HG03457 (cell line): Measurements from ENCODE around the gene TIMP3.
"Not testable (repeated sequence)": the region's sequence is repeated elsewhere in the genome, so short reads cannot be mapped to it uniquely, and the experiment has no call there.

Source experiments
- ATAC-seq: cut with Tn5 transposase; IDR thresholded peaks from one replicate; pipeline ENCODE4 v1.9.1; 2021; ENCODE audit warnings: moderate number of reproducible peaks; ENCODE audit not compliant: unreplicated experiment

TIMP3 gene

DNA sequence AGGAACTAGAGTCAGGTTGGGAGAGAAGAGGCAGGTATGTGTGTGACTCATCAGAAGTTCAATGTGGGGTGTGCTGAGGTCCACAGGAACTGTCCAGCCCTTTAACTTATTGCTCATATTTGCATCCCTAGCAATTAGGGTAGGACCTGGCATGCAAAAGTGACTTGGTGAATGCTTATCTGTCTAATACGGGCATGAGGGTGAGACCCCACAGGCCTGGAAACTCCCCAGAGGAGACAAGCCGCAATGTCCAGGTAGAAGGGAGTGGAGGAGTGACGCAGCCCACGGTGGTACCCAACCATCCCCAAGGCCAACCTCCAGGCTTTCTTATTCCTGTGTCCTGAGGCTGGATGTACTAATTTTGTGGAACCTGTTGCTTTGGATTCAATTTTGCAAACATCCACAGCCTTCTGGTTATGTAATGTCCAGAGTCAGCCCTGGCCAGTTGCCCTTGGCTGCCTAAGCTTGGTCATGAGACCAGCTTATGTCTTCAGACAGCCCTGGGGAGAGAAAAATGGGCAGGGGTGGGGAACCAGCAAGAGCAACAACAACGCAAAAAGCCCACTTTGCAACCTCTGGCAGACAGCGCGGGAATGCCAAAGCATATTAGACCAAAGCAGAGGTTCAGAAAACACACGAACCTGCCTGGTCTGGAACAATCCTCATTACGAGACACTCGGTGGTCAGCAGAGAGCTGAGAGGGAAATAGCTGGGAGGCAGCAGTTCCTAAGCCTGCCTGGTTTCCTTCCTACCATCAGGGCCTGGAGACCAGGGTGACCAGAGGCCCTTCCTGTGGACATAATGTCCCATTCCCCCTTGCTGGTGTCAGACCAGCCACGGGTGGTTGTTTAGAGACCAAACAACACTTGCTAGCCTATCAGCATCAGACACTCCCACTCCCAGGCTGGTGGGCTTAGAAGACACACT, 49.3 kb downstream of the TIMP3 start:
- ATAC-seq = no peak

DNA sequence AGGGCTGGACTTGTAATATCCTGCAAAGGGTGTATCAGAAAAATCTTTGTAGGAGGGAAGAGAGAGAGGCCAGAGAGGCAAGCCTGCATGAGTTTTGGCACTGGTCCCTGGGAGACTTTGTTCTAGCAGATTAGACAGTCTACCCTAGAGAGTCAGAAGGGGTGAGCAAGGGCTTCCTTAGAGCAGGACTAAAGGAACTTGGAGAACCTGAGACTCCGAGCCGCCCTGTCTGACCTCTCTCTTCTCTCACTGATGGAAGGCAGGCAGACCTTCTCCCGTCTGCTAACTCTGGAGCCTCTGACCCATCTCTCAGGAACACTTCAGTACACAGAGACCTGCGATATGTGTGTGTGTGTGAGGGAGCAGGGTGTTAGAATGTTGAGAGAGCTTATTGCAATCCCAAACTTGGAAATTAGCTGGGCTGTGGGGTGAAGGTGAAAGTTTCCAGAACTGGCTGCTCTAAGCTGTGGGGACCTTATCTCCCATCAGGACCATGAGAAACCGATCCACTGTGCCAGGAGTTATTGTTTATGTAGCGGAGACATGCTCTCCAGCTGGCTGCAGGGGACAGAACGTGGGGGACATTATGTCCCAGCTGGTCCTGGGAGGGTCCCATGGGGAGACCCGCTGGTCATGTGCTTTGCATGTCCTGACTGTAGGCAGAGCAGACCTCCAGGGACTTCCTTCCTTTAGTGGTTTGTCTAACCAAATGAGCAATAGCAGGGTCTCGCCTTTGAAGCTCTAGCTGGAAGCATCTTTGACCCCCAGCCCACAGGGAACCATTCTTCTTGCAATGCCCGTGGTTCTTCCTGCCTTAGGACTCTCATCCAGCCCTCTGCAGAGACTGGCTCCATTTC, 51.1 kb downstream of the TIMP3 start:
- no peak for ATAC-seq

GRCh38 chr22:32853662-32854061, 52.2 kb downstream of the TIMP3 start:
- no peak for ATAC-seq

DNA sequence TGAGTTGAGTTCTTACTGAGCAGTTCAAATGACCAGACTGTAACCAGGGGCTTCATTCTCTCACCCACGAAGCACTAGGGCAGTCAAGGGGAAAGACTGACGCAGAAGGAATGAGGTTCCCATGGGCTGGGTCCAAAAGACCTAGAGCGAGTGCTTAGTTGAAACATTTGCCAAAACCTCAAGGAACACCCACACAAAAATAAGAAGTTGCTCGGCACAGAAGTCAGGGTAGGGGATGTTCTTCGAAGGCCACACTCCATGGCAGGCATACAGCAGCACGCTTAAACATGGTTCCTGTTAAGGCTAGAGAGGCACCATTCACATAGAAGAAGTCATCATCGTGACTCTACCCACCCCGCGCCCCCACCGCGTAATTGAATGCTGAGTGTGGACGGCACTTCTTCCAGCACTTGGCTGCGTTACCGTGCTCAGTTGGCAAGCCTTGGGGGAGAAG, 52.9 kb downstream of the TIMP3 start:
- ATAC-seq = no peak

DNA sequence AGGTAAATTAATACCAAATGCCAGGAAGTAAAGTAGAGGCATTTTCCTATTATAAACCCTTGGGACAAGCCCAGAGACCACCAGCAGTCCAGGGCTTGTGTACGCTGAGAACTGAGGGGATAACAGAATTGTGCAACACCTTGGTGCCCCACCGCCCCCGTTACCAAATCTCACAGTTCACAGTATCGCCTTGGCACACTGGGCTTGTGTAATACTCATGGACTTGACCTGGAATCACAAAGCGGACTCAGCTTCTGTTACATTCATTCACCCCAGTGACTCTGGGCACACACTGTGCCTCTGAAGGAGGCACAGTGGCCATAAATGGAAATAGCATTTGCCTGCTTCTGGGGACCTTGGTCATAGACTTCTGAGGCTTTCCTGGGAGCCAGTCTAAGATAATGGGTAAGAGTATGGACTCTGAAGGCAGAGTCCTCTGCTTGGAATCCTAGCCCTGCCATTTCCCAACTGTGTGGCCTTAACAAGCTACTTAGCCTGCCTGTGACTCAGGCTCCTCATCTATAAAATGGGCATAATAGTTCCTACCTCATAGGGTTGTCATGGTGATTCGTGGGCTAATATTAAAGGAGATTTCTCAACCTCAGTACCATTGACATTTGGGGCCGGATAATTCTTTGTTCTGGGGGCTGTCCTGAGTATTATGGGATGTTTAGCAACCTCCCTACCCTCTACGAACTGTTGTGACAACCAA, 53.7 kb downstream of the TIMP3 start:
- ATAC-seq = no peak

DNA sequence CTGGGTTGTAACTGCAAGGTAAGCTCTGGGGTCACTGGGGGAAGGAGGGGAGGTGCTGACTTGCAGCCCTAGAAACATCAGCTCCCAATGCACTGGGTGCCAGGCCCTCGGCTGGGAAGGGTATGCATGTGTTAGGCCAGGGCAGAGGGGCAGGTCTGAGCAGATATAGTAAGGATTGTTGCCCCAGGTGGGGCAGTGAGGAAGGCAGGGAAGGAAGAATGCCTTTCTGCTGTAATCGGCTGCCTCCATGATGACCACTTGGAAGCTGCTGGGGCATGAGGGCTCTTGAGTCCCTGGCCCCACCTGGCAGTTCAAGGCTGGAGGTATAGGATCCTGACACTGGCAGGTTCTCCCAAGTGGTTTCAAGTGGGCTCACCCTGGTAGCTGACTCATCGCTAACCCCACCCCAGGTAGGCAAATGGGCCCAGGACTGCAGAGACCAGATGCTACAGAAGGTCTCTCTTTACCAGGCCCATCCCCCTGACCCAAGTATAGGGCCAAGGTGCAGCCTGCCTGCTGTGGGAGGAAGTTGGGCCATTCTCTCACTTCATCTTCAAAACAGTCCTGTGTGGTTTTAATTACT, 56.7 kb downstream of the TIMP3 start:
- no peak for ATAC-seq

GRCh38 chr22:32858957-32859356, 57.5 kb downstream of the TIMP3 start:
- no peak for ATAC-seq

GRCh38 chr22:32859743-32860142, 58.2 kb downstream of the TIMP3 start:
- ATAC-seq = no peak

DNA sequence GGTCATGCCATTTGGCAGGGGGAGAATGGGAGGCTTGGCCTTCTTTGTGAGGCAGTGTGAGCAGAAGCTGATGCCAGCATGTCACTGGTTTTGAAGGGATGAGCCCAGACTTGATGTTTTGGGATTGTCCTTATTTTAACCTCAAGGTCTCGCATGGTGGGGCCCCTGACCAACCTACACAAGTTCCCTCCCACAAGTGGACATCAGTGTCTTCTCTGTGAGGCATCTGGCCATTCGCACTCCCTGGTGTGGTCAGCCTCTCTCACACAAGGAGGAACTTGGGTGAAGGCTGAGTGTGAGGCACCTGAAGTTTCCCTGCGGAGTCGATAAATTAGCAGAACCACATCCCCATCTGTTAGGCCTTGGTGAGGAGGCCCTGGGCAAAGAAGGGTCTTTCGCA, 59.8 kb downstream of the TIMP3 start:
- ATAC-seq = no peak

DNA sequence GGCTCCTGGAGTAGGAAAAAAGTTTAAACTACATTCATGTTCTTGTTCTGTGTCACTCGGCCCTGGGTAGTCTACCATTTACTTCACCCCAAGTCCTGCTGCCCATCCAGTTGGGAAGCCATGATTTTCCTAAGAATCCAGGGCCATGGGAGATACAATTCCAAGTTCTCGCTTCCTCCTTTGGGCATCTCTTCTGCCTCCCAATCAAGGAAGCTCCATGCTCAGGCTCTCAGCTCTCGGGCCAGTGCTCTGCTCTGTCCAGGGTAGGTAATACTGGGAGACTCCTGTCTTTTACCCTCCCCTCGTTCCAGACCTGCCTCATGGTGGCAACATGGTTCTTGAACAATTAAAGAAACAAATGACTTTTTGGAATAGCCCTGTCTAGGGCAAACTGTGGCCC, 60.6 kb downstream of the TIMP3 start:
- ATAC-seq = no peak

DNA sequence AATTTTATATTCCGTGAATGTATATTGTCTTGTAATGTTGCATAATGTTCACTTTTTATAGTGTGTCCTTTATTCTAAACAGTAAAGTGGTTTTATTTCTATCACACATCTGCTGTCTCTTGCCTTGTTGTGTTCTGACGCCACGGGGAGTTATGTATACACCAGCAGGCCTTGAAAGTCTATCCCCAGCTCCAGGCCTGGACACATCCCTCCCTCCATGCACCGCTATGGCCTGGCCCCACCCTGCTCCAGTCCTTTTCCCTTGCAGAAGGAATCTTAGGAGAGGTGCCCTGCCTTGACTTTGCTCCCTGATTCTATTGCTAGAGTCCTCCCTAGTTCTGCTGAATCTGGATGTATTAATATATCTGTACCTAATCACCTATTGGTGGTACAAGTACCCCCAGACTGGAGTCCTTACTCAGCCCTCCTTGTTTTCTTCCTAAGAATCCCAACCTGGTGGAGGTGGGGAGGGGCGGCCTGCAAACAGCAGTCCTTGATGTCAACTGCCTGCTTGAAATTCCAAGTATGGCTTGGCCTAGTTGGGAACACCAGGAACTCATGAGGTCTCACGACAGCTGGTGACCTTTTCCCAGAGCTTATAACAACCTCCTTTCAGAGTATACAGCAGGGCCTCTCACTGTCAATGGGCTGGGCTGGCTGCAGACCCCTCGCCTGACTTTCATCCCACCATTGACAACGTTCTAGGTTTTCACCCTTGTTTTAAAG, 61.6 kb downstream of the TIMP3 start:
- no peak for ATAC-seq

- no peak for ATAC-seq
Observed at GRCh38 chr22:32864041-32864440, 62.5 kb downstream of the TIMP3 start.

- no peak for ATAC-seq
Observed at GRCh38 chr22:32864596-32864995, 63.1 kb downstream of the TIMP3 start.

GRCh38 chr22:32866953-32867352, 65.4 kb downstream of the TIMP3 start:
- ATAC-seq = no peak

DNA sequence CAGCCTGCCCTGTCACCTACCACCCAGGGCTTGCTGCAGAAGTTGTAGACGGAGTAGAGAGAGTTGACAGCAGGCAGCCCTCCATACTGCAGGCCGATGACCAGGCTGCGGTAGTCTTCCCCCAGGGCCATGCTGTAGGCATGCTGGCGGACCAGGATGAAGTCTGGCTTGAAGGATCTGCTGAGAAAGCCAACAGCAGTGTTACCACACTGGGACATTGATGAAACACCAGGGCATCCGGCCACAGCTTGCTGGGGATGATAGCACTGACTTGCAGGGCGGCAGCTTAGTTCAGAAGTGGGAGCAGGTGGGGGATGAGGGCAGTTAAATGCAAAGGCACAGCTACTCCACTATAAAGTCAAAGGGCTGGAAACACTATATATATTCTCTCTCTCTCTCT, 67.4 kb downstream of the TIMP3 start:
- no peak for ATAC-seq

- no peak for ATAC-seq
Observed at GRCh38 chr22:32870474-32870873, 69.0 kb downstream of the TIMP3 start.

GRCh38 chr22:32873604-32874003, 72.1 kb downstream of the TIMP3 start:
- ATAC-seq = not testable (repeated sequence)

DNA sequence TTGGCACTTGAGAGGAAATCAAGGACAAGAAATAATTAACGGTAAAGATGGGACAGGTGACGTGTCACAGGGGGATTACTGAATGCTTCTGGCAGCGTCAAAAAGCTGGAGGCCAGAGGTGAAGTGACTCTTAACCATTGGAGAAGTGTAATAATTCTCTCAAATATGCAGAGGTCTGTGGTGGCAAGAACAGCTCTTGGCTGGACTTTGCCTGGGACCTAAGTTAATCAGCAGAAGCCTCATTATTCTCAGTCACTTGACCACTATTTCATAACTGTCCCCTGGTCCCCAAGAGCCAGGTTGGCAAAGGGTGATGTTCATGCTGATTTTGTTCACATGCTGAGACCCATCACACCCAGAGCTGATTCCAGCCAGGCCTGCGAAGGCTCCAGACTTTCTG, 72.9 kb downstream of the TIMP3 start:
- ATAC-seq = no peak

DNA sequence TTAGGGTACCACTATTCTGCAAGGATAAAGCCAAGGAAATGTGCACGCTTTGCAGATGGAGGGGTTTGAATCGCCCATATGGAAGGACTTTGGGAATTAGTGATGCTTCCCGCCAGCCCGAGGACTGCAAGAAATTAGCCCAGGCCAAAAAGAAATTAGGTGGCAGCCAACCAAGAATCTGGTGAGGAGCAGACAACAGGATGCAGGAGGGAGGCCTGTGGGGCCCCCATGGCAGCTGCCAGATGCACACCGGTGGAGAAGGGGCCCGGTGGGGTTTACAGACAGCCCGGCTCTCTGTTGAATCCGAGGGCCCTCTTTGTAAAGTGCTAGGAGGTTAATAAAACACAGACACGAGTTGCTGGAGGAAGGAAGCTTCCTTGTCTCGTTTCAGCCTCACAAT, 73.5 kb downstream of the TIMP3 start:
- ATAC-seq = no peak

GRCh38 chr22:32876516-32876915, 75.0 kb downstream of the TIMP3 start:
- ATAC-seq = no peak
